Measurements from ENCODE around the gene OR51B4.
"Not testable (repeated sequence)": the region's sequence is repeated elsewhere in the genome, so short reads cannot be mapped to it uniquely, and the experiment has no call there.

Gene OR51B4

GRCh38 chr11:5253440-5253839 is 48.3 kb downstream of the OR51B4 start:
- not testable (repeated sequence) for H4K20me1 ChIP-seq (ENCODE audit: insufficient read depth, low read length); H3K79me2 ChIP-seq (ENCODE audit: insufficient read depth, low read length); H3K9ac ChIP-seq (ENCODE audit: low read length); H3K27me3 ChIP-seq (ENCODE audit: insufficient read depth, low read length); H3K9me2 ChIP-seq (ENCODE audit: low read depth, low read length); H3K36me3 ChIP-seq (ENCODE audit: insufficient read depth, low read length); H3K4me2 ChIP-seq (ENCODE audit: low read length); H2AFZ ChIP-seq (ENCODE audit: low read length); H3K4me1 ChIP-seq (ENCODE audit: insufficient read depth, low read length, severe bottlenecking); H3F3A ChIP-seq (ENCODE audit: insufficient read depth, low read length); H3K27ac ChIP-seq (ENCODE audit: low read depth, low read length, poor library complexity, severe bottlenecking); H3K4me3 ChIP-seq (ENCODE audit: low read depth, low read length, poor library complexity, severe bottlenecking); H3K9me3 ChIP-seq (ENCODE audit: low read length)

GRCh38 chr11:5252919-5253265 is 48.9 kb downstream of the OR51B4 start:
- no peak overlapping the region for H3K4me3 ChIP-seq (ENCODE audit: low read depth, low read length, poor library complexity, severe bottlenecking)
- TF ChIP-seq CTCF (IDR thresholded peaks at IDR 0.05; ENCODE audit: low read length) = no peak
- TF ChIP-seq EZH2 (IDR thresholded peaks at IDR 0.05; ENCODE audit: borderline replicate concordance, low read length) = no peak
- H3K9ac ChIP-seq (ENCODE audit: low read length) = no peak overlapping the region
- H3K79me2 ChIP-seq (ENCODE audit: insufficient read depth, low read length) = no peaks in the 10 kb centered on the region
- no peaks in the 10 kb centered on the region for H3K9me2 ChIP-seq (ENCODE audit: low read depth, low read length)
- H3K27ac ChIP-seq (ENCODE audit: low read depth, low read length, poor library complexity, severe bottlenecking) = no peak overlapping the region
- H4K20me1 ChIP-seq (ENCODE audit: insufficient read depth, low read length) = no peaks in the 10 kb centered on the region
- H3F3A ChIP-seq (ENCODE audit: insufficient read depth, low read length) = no peaks in the 10 kb centered on the region
- H3K36me3 ChIP-seq (ENCODE audit: insufficient read depth, low read length) = no peaks in the 10 kb centered on the region
- H2AFZ ChIP-seq (ENCODE audit: low read length) = no peak overlapping the region
- no peak overlapping the region for H3K4me2 ChIP-seq (ENCODE audit: low read length)
- H3K27me3 ChIP-seq (ENCODE audit: insufficient read depth, low read length) = no peaks in the 10 kb centered on the region
- no peaks in the 10 kb centered on the region for H3K4me1 ChIP-seq (ENCODE audit: insufficient read depth, low read length, severe bottlenecking)
- H3K9me3 ChIP-seq (ENCODE audit: low read length) = no peaks in the 10 kb centered on the region

- Histone ChIP-seq H3K9ac (ENCODE audit: low read length) (no peak overlapping the region), H3K4me1 (ENCODE audit: insufficient read depth, low read length, severe bottlenecking) (no peaks in the 10 kb centered on the region), H3K9me2 (ENCODE audit: low read depth, low read length) (no peaks in the 10 kb centered on the region), H3K79me2 (ENCODE audit: insufficient read depth, low read length) (no peaks in the 10 kb centered on the region), H3K36me3 (ENCODE audit: insufficient read depth, low read length) (no peaks in the 10 kb centered on the region), H3F3A (ENCODE audit: insufficient read depth, low read length) (no peaks in the 10 kb centered on the region), H3K27me3 (ENCODE audit: insufficient read depth, low read length) (no peaks in the 10 kb centered on the region), H4K20me1 (ENCODE audit: insufficient read depth, low read length) (no peaks in the 10 kb centered on the region), H3K4me2 (ENCODE audit: low read length) (no peak overlapping the region), H3K9me3 (ENCODE audit: low read length) (no peaks in the 10 kb centered on the region), H3K4me3 (ENCODE audit: low read depth, low read length, poor library complexity, severe bottlenecking) (no peak overlapping the region), H2AFZ (ENCODE audit: low read length) (no peak overlapping the region), H3K27ac (ENCODE audit: low read depth, low read length, poor library complexity, severe bottlenecking) (no peak overlapping the region)
- TF ChIP-seq CTCF (IDR thresholded peaks at IDR 0.05; ENCODE audit: low read length) (no peak), EZH2 (IDR thresholded peaks at IDR 0.05; ENCODE audit: borderline replicate concordance, low read length) (no peak)
Observed at GRCh38 chr11:5252192-5252918, 49.4 kb downstream of the OR51B4 start.

GRCh38 chr11:5251746-5252145 is 50.0 kb downstream of the OR51B4 start:
- H3K4me1 ChIP-seq (ENCODE audit: insufficient read depth, low read length, severe bottlenecking) = no peaks in the 10 kb centered on the region
- TF ChIP-seq EZH2 (IDR thresholded peaks at IDR 0.05; ENCODE audit: borderline replicate concordance, low read length) = no peak
- no peak for TF ChIP-seq CTCF (IDR thresholded peaks at IDR 0.05; ENCODE audit: low read length)
- no peak overlapping the region for H3K4me3 ChIP-seq (ENCODE audit: low read depth, low read length, poor library complexity, severe bottlenecking)
- H3K9me2 ChIP-seq (ENCODE audit: low read depth, low read length) = no peaks in the 10 kb centered on the region
- H3K79me2 ChIP-seq (ENCODE audit: insufficient read depth, low read length) = no peaks in the 10 kb centered on the region
- no peaks in the 10 kb centered on the region for H3F3A ChIP-seq (ENCODE audit: insufficient read depth, low read length)
- no peak overlapping the region for H2AFZ ChIP-seq (ENCODE audit: low read length)
- no peaks in the 10 kb centered on the region for H3K27me3 ChIP-seq (ENCODE audit: insufficient read depth, low read length)
- H3K36me3 ChIP-seq (ENCODE audit: insufficient read depth, low read length) = no peaks in the 10 kb centered on the region
- no peak overlapping the region for H3K4me2 ChIP-seq (ENCODE audit: low read length)
- no peak overlapping the region for H3K9ac ChIP-seq (ENCODE audit: low read length)
- no peak overlapping the region for H3K27ac ChIP-seq (ENCODE audit: low read depth, low read length, poor library complexity, severe bottlenecking)
- no peaks in the 10 kb centered on the region for H4K20me1 ChIP-seq (ENCODE audit: insufficient read depth, low read length)
- H3K9me3 ChIP-seq (ENCODE audit: low read length) = no peaks in the 10 kb centered on the region

Data from OCI-LY1 (cell line).